ENCODE results near the gene CNGA2. TPM values are rescaled to one million over a fixed set of nuclear protein-coding genes. Genes with fewer than 3 reads are reported as not detected.

Gene CNGA2
- total and polyA plus RNA-seq, 10 of the 15 experiments (the other 5 are each of a cell fraction or from before 2014, with no cell fraction given), result not detected

- TF ChIP-seq, protein P1, sequence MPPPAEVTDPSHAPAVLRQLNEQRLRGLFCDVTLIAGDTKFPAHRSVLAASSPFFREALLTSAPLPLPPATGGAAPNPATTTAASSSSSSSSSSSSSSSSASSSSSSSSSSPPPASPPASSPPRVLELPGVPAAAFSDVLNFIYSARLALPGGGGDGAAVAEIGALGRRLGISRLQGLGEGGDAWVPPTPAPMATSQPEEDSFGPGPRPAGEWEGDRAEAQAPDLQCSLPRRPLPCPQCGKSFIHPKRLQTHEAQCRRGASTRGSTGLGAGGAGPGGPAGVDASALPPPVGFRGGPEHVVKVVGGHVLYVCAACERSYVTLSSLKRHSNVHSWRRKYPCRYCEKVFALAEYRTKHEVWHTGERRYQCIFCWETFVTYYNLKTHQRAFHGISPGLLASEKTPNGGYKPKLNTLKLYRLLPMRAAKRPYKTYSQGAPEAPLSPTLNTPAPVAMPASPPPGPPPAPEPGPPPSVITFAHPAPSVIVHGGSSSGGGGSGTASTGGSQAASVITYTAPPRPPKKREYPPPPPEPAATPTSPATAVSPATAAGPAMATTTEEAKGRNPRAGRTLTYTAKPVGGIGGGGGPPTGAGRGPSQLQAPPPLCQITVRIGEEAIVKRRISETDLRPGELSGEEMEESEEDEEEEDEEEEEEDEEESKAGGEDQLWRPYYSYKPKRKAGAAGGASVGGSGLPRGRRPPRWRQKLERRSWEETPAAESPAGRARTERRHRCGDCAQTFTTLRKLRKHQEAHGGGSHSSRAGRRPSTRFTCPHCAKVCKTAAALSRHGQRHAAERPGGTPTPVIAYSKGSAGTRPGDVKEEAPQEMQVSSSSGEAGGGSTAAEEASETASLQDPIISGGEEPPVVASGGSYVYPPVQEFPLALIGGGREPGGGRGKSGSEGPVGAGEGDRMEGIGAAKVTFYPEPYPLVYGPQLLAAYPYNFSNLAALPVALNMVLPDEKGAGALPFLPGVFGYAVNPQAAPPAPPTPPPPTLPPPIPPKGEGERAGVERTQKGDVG (CRISPR knock-in tag; IDR thresholded peaks at IDR 0.05), result no peak
Observed at GRCh38 chrX:151710457-151710856, 24.1 kb upstream of the CNGA2 start (continued).

DNA sequence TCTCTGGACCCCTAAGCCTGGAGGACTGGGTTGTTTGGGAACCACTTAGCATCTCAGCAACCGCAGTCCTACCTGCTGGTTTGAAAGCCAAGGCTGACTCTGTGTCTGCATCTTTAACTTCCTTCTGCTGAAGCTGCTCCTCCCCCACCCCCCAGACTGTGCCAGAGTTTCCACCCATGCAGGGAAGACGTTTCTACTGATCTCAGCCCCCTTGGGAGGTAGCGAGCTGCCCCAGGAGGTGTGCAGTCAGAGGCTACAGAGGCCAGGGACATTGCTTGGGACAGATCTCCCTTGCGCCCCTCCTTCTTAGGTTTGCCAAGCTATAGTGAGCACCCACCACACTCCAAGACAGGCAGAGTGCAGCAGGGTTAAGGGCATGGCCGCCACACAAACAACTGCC is 23.4 kb upstream of the CNGA2 start:
- no peaks in the 10 kb centered on the region for H3K4me1 ChIP-seq (ENCODE audit: control insufficient read depth, insufficient read depth, low read length)
- H4K20me1 ChIP-seq (ENCODE audit: control insufficient read depth, insufficient read depth), result no peaks in the 10 kb centered on the region
- no peak overlapping the region for H3K27ac ChIP-seq (ENCODE audit: control insufficient read depth, insufficient read depth)
- ChIA-PET CTCF (interaction anchor here (1.8 kb wide), 1 partner anchor 921 kb away, joined by 5 read pairs; no protein-coding TSS in a partner anchor), POLR2A (no interaction called here), SMC1A (ENCODE audit: uncharacterized antibody, unreplicated experiment) (no interaction called here), RAD21 (ENCODE audit: unreplicated experiment) (no interaction called here)
- in situ Hi-C loops (cut with MboI) (no loop called here), intact Hi-C loops (cut with micrococcal nuclease; ENCODE audit: unreplicated experiment) (no loop called here)
- DNase-seq (ENCODE audit: low read depth, low spot score) (no peak), ATAC-seq (no peak), FAIRE-seq (no peak)
- no peaks in the 10 kb centered on the region for H3K27me3 ChIP-seq (replicated peaks in 1 of 2; ENCODE audit: control insufficient read depth in 2 of 2, insufficient read depth in 2 of 2, low read length in 1 of 2)
- BruUV-seq (replicated peaks), result no TSS peak
- no peak overlapping the region for H3K4me2 ChIP-seq (ENCODE audit: control insufficient read depth, insufficient read depth)
- no peak overlapping the region for H3K4me3 ChIP-seq
- 11% methylated on average over 5 of the region's 5 CpGs for WGBS (ENCODE audit: insufficient coverage, insufficient replicate concordance, low lambda C conversion rate, missing lambda C conversion rate)
- no peaks in the 10 kb centered on the region for H3K36me3 ChIP-seq (ENCODE audit: control insufficient read depth in 2 of 2, insufficient read depth in 2 of 2, low read length in 1 of 2)
- no peaks in the 10 kb centered on the region for H3K9me3 ChIP-seq (replicated peaks; ENCODE audit: control insufficient read depth, insufficient read depth, low read length)
- H3K79me2 ChIP-seq (ENCODE audit: control insufficient read depth, insufficient read depth, low read length), result no peaks in the 10 kb centered on the region
- no peak overlapping the region for H2AFZ ChIP-seq (ENCODE audit: control insufficient read depth, low read depth, low read length)
- H3K9ac ChIP-seq (ENCODE audit: control insufficient read depth, insufficient read depth, low read length), result no peak overlapping the region
- TF ChIP-seq HCFC1 (IDR thresholded peaks at IDR 0.05; ENCODE audit: low read length) (no peak), BCL3 (IDR thresholded peaks at IDR 0.05; ENCODE audit: borderline replicate concordance, insufficient read depth, low read depth, low read length, poor library complexity, severe bottlenecking) (no peak), JUND (IDR thresholded peaks at IDR 0.05; ENCODE audit: low read depth, low read length) (no peak), ATF2 (IDR thresholded peaks at IDR 0.05; ENCODE audit: low read length) (no peak), BRCA1 (IDR thresholded peaks at IDR 0.05; ENCODE audit: low read depth, low read length) (no peak), BACH1 (IDR thresholded peaks at IDR 0.05; ENCODE audit: borderline replicate concordance) (no peak), ESRRA (IDR thresholded peaks at IDR 0.05; ENCODE audit: low read length) (no peak), SIN3A (IDR thresholded peaks at IDR 0.05; ENCODE audit: low read depth, low read length) (no peak)
- TF ChIP-seq, protein P2, sequence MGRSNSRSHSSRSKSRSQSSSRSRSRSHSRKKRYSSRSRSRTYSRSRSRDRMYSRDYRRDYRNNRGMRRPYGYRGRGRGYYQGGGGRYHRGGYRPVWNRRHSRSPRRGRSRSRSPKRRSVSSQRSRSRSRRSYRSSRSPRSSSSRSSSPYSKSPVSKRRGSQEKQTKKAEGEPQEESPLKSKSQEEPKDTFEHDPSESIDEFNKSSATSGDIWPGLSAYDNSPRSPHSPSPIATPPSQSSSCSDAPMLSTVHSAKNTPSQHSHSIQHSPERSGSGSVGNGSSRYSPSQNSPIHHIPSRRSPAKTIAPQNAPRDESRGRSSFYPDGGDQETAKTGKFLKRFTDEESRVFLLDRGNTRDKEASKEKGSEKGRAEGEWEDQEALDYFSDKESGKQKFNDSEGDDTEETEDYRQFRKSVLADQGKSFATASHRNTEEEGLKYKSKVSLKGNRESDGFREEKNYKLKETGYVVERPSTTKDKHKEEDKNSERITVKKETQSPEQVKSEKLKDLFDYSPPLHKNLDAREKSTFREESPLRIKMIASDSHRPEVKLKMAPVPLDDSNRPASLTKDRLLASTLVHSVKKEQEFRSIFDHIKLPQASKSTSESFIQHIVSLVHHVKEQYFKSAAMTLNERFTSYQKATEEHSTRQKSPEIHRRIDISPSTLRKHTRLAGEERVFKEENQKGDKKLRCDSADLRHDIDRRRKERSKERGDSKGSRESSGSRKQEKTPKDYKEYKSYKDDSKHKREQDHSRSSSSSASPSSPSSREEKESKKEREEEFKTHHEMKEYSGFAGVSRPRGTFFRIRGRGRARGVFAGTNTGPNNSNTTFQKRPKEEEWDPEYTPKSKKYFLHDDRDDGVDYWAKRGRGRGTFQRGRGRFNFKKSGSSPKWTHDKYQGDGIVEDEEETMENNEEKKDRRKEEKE (IDR thresholded peaks at IDR 0.05), result no peak

Measured in GM12878 (cell line).